HG03432 (cell line): ENCODE measurements around the gene TMA7B.

ENCODE experiments used
- ATAC-seq: cut with Tn5 transposase; IDR thresholded peaks from one replicate; pipeline ENCODE4 v1.9.1; 2021; ENCODE audit warnings: mild to moderate bottlenecking, moderate library complexity; ENCODE audit not compliant: unreplicated experiment

TMA7B gene

DNA sequence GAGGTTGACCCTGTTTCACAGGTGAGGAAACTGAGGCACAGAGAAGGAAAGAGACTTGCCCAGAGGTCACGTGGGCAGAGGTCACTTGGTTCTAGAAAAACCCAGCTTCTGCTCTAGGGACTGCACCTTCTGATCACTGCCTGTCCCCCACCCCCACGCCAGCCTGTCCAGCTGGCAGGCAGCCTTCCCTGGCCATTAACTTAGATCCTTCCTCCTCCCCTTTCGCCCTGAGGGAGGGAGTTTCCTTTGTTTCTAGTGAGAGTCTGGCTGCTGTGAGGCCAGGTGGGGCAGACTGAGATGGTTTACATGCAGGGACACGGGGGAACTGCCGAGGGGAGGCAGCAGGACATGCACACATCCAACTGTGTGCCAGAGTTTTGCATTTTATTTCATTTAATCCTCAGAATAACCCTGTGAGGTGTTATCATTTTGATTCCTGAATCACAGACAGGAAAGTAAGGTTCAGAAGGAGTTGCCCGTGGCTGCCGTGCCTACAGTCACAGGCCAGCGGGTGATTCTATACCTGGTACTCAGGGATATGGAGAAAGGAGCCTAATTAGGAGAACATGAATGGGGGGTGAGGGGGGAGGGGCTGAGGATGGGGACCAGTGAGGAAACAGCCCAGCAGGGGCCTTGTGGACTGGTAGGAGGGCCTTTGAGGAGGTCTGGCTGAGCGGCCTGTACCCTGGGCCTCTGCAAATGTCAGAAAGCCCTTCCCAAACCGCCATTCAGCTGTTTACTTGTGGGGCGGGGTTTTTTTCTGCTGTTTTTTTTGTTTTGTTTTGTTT lies 37.9 kb downstream of the TMA7B start:
- ATAC-seq: no peak

- no peak for ATAC-seq
Measured at GRCh38 chr22:39999144-39999757, 39.1 kb downstream of the TMA7B start.

DNA sequence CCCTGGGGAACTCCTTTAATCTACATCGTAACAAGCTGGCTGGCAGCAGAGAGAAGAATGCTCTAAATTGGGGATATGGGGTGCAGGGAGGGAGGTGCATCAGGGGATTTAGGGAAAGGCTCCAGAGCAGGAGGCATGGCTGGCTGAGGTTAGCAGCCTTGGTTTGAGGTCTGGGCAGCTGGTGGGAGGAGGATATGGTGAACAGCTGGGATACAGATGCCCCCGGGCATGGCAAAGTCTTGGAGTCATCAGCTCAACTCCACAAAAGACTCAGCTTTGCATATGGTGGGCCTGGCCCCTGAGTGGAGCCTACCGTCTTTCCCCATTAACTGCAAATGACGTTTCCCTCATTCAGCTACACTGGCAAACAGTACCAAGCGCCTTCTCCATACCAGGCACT lies 40.0 kb downstream of the TMA7B start:
- no peak for ATAC-seq

- no peak for ATAC-seq
Measured at GRCh38 chr22:40001106-40001505, 40.9 kb downstream of the TMA7B start.

- no peak for ATAC-seq
Measured at GRCh38 chr22:40001800-40002577, 41.8 kb downstream of the TMA7B start.

- no peak for ATAC-seq
Measured at GRCh38 chr22:40002935-40003715, 42.9 kb downstream of the TMA7B start.

- ATAC-seq: no peak
Measured at GRCh38 chr22:40004836-40005235, 44.6 kb downstream of the TMA7B start.

- no peak for ATAC-seq
Measured at GRCh38 chr22:40006641-40007040, 46.4 kb downstream of the TMA7B start.

- no peak for ATAC-seq
Measured at GRCh38 chr22:40007853-40008710, 47.9 kb downstream of the TMA7B start.

GRCh38 chr22:40008726-40009291 lies 48.6 kb downstream of the TMA7B start:
- ATAC-seq: no peak

DNA sequence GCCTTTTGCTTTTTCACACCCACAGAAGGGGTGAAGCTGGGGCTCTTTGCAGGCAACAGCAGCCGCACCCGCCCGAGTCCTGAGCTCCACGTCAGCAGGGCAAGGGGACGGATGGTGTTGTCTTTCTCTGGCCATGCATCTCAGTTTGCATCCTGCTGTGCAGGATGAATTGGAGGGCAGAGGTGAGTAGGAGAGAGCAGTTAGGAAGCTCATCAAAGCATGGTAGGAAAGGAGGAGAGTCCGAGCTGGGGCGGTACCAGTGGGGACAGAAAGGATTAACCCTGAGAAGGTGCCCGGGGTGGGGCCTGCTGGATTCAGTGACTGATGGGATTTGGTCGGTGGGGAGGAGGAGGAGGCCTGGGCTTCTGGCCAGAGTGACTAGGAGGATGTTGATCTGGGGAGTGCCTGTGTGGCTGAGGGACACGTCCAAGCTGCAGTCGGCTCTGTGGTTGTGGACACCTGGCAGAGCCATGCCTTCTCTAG lies 49.1 kb downstream of the TMA7B start:
- ATAC-seq: no peak

DNA sequence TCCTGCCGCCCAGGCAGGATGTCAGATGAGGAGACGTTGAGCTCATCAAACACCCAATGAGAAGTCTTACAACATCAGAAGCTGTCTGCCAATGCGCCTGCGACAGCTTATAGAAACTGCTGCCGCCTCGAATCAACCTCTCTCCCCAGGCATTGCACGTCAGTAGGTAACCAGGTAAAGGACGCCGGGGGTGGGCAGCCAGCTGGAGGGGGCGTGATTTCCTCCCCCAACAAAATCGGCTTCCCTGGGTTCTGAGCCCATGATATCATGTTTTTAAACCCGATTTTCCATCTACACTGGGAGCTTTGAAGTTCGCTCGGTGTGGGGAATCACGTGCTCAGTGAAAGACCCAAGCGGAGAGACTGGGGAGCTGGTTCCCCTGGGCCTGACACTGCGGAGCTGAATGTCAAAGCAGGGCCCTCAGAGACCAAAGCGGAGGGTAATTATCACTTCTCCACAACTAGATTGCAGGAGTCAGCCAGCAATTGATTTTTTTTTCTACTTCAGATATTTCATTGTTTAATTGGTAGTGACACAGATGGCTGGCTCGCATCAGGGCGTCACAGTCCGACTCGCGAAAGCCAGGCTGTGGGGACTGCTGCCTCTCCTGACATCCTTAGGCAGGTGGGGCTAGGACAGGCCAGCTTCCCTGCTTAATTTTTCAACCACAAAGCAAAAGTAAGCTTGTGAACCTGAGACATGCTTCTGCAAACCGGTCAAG lies 49.9 kb downstream of the TMA7B start:
- no peak for ATAC-seq

DNA sequence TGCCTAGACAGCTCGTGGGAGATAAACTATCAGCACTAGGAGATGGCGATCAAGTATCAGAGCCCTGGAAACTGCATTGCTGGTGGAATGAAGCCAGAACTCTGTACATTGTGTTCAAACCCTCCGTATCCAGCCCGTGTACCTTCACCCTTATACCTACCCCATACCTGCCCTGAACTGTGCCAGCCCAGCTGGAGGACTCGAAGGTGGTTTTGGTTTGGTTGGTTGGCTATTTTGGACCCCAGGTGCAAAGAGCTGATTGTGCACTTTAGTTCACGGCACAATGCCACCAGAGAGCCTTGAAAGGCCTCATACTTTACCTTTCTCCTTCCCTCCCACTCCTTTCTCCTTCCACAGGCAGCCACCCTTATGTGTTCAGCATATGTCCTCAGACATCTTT lies 50.5 kb downstream of the TMA7B start:
- no peak for ATAC-seq
